ENCODE measurements around the gene TRIM47.
A peak's percentile ranks its signal among the peaks of the same experiment; 100 is the strongest.

Gene TRIM47

GRCh38 chr17:75845058-75845711, 33.2 kb downstream of the TRIM47 start:
- peak; percentile 77 for DNase-seq

- DNase-seq, result peak; percentile 22
These were observed 33.8 kb downstream of the TRIM47 start for GRCh38 chr17:75844530-75845057.

GRCh38 chr17:75843577-75844529, 34.5 kb downstream of the TRIM47 start, which contains the start of gene UNC13D:
Gene UNC13D (minus strand): TSS chr17:75844404. CDS start chr17:75844337, 67 bp downstream.
- DNase-seq, result peak; percentile 63

- DNase-seq, result peak; percentile 36
These were observed 35.3 kb downstream of the TRIM47 start for GRCh38 chr17:75842963-75843576.

- no peak for DNase-seq
These were observed 36.0 kb downstream of the TRIM47 start for GRCh38 chr17:75842411-75842810.

- DNase-seq, result no peak
These were observed 37.6 kb downstream of the TRIM47 start for GRCh38 chr17:75840799-75841164.

- DNase-seq, result no peak
These were observed 38.2 kb downstream of the TRIM47 start for GRCh38 chr17:75839942-75840798.

GRCh38 chr17:75838410-75838809, 40.0 kb downstream of the TRIM47 start:
- no peak for DNase-seq

GRCh38 chr17:75837899-75838298, 40.5 kb downstream of the TRIM47 start:
- no peak for DNase-seq

GRCh38 chr17:75836605-75837004, 41.8 kb downstream of the TRIM47 start:
- DNase-seq, result no peak

GRCh38 chr17:75835654-75835987, 42.8 kb downstream of the TRIM47 start:
- DNase-seq, result no peak

GRCh38 chr17:75834928-75835653, 43.3 kb downstream of the TRIM47 start:
- no peak for DNase-seq

- DNase-seq, result no peak
These were observed 44.0 kb downstream of the TRIM47 start for GRCh38 chr17:75834279-75834920.

GRCh38 chr17:75832652-75833400, 45.6 kb downstream of the TRIM47 start:
- peak; percentile 39 for DNase-seq

GRCh38 chr17:75832164-75832651, 46.2 kb downstream of the TRIM47 start:
- DNase-seq, result peak; percentile 59

- no peak for DNase-seq
These were observed 47.3 kb downstream of the TRIM47 start for GRCh38 chr17:75831032-75831571.

GRCh38 chr17:75830164-75831031, 48.0 kb downstream of the TRIM47 start:
- peak; percentile 25 for DNase-seq

- DNase-seq, result no peak
These were observed 48.6 kb downstream of the TRIM47 start for GRCh38 chr17:75829747-75830146.

- DNase-seq, result no peak
These were observed 49.6 kb downstream of the TRIM47 start for GRCh38 chr17:75828741-75829140.
